ENCODE results near the gene ABTB2.

- TF ChIP-seq C11orf30 (IDR thresholded peaks at IDR 0.05; ENCODE audit: low read depth) (no peak), MAFF (IDR thresholded peaks at IDR 0.05; ENCODE audit: low read length) (no peak)
These were observed 97.7 kb downstream of the ABTB2 start for GRCh38 chr11:34260072-34260575.

Data from K562 (cell line).